ENCODE measurements around the gene G6PC3. TPM values are rescaled to one million over a fixed set of nuclear protein-coding genes. Genes with fewer than 3 reads are reported as not detected.

The G6PC3 gene
- total RNA-seq, 2 experiments from 2014 or later: 20.2 to 20.7 TPM

DNA sequence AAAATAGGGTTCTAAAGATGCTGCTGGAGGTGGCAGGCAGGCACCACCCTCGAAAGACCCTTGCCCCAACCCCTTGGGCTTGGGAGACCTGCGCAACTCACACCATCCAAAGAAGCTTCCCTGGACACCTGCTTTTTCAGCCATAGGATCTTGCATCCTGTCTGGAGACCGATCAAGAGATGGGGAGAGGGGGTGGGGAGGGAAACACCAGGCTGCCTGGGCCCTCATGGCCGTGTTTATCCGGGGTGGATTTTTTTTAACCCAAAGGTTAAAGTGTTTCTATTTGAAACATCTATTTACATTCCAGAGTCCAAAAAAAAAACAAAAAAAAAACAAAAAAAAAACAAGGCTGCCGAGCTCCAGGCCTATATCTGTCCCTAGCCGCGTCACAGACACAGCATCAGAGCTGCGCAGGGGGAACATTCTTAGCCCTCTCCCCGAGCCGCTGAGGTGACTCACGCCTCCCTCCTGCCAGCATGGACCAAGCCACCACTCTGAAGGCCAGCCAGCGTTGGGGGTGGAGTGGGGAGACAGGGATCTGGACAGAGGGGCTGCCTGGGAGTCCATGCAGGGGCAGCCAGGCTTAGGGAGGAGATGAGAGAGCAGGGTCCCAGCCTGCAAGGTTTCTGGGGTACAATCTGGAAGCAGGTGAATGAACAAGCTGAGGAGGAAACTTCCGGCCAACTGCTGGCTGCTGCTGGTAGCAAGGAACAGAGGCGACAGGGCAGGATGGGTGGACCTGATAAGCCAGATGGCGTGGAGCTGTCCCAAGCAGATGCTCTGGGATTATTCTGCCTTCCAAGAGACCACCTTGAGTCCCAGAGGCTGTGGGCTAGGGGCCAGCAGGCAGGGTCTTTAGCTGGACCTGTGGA, 38.1 kb downstream of the G6PC3 start:
- Mint-ChIP-seq H3K4me3 (no peak overlapping the region), H3K9me3 (no peaks in the 10 kb centered on the region), H3K36me3 (ENCODE audit: low read depth) (no peaks in the 10 kb centered on the region), H3K27me3 (no peaks in the 10 kb centered on the region), H3K4me1 (ENCODE audit: low read depth) (peaks cover 9% of the 10 kb centered on the region), H3K27ac (no peak overlapping the region)
- intact Hi-C loops (cut with micrococcal nuclease): no loop called here
- ATAC-seq (no peak), DNase-seq (no peak)
- ChIA-PET POLR2A (interaction anchor here (1.3 kb wide), 1 partner anchor 15 kb away, joined by 4 read pairs; the partner anchor contains the start of gene HDAC5), CTCF (no interaction called here)
- TF ChIP-seq, protein P1, sequence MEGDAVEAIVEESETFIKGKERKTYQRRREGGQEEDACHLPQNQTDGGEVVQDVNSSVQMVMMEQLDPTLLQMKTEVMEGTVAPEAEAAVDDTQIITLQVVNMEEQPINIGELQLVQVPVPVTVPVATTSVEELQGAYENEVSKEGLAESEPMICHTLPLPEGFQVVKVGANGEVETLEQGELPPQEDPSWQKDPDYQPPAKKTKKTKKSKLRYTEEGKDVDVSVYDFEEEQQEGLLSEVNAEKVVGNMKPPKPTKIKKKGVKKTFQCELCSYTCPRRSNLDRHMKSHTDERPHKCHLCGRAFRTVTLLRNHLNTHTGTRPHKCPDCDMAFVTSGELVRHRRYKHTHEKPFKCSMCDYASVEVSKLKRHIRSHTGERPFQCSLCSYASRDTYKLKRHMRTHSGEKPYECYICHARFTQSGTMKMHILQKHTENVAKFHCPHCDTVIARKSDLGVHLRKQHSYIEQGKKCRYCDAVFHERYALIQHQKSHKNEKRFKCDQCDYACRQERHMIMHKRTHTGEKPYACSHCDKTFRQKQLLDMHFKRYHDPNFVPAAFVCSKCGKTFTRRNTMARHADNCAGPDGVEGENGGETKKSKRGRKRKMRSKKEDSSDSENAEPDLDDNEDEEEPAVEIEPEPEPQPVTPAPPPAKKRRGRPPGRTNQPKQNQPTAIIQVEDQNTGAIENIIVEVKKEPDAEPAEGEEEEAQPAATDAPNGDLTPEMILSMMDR (IDR thresholded peaks at IDR 0.05): no peak

DNA sequence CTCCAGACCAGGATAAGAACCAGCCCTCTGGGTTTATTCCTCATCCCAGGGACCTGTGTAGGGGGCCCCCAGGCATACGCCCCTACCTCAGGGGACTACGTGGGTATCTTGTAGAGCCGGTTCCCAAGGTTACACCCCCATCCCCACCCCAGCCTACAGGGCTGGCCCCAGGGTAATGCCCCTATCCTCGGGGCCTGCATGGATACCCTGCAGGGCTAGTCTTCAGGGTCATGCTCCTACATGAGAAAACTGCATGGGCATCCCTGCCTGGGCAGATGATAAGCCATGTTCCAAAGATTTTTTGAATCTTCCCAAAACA, 38.7 kb downstream of the G6PC3 start:
- Mint-ChIP-seq H3K9me3 (no peaks in the 10 kb centered on the region), H3K27me3 (no peaks in the 10 kb centered on the region), H3K36me3 (ENCODE audit: low read depth) (no peaks in the 10 kb centered on the region), H3K4me3 (no peak overlapping the region), H3K4me1 (ENCODE audit: low read depth) (peaks cover 9% of the 10 kb centered on the region), H3K27ac (no peak overlapping the region)
- TF ChIP-seq, protein P1 (IDR thresholded peaks at IDR 0.05): no peak
- DNase-seq (no peak), ATAC-seq (no peak)
- ChIA-PET CTCF (no interaction called here), POLR2A (no interaction called here)
- intact Hi-C loops (cut with micrococcal nuclease): no loop called here

DNA sequence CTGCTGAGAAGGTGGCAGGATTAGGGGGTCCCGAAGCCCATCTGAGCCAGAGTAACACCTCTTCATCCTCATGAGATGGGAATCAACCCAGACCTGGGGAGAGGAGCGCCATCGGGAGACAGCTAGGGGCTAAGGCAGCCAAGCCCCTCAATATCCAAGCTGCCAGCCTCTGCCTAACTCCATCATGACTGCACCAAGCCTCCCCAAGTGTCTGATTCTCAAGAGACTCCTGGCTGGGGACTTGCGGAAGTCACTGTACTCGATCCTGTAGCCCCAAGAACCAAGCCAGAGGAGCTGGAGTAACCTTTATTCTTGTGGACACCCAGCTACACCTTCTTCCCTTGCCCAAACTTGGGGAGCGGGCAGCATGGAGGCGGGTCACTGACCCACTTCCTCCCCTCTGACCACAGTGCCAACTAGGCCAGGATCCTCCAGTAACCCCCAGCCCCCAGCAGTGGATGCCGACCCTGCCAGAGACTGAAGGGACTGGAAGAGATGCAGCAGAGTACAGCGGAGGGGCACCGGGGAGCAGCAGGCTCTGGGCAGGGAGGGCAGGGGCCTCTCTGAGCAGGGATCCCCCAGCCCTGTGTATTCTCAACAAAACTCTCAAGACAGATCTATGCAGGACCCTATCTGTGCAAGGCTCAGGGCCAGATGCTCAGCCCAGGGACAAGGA, 39.6 kb downstream of the G6PC3 start:
- POLR2A ChIA-PET: no interaction called here
- H3K4me1 Mint-ChIP-seq (ENCODE audit: low read depth): peaks cover 9% of the 10 kb centered on the region
- H3K4me3 Mint-ChIP-seq: no peak overlapping the region
- CTCF ChIA-PET: interaction anchor here (1.5 kb wide), 1 partner anchor 13 kb away, joined by 4 read pairs; the partner anchor contains the start of gene HDAC5
- TF ChIP-seq, protein P1 (IDR thresholded peaks at IDR 0.05): no peak
- intact Hi-C loops (cut with micrococcal nuclease): no loop called here
- ATAC-seq (no peak), DNase-seq (no peak)
- H3K27me3 Mint-ChIP-seq: no peaks in the 10 kb centered on the region
- no peaks in the 10 kb centered on the region for H3K9me3 Mint-ChIP-seq
- no peaks in the 10 kb centered on the region for H3K36me3 Mint-ChIP-seq (ENCODE audit: low read depth)
- H3K27ac Mint-ChIP-seq: no peak overlapping the region

DNA sequence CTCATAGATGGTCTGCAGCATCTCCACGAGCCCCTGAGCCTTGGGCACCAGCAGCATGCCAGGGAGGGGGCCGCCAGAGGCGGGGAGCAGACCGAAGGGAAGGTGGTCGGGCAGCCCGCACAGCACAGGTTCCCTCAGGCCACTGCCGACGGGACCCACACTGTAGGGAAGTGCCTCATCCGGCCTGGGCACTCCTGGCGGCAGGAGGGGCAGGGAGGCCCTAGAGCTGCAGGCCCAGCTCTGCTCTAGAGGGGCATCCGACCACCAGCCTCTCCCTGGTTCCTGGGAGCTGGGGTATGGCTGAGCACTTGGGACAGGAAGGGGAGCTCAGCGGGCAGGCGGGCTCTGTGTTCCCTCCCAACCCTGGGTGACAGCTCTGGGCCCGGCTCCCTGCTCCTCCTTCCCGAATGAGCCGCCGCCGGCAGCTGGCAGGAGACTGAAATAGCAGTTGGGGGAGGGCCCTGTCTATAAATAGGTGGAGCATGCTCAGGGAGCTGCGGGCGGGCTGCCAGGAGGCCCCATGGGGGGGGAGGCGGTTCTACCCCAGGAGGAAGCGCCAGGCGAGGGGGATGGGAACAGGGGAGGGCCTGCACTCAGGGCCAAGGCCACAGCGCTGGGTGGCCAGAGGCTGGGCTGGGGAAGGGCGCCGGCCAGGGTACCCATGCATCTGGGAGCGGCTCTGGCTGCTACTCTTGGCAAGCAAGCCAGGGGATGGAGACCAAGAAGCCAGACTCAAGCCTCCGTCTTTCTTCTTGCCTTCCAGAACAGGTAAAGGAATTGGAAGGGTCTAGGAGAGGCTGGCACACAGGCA, 40.5 kb downstream of the G6PC3 start:
- intact Hi-C loops (cut with micrococcal nuclease): no loop called here
- TF ChIP-seq, protein P1 (IDR thresholded peaks at IDR 0.05): no peak
- H3K27ac Mint-ChIP-seq: no peak overlapping the region
- ChIA-PET CTCF (interaction anchor here (0.7 to 1.5 kb wide), 5 partner anchors 11 to 57 kb away, joined by 3 to 5 read pairs (median 4); partner anchors contain the start of gene HDAC5), POLR2A (interaction anchor here (0.7 to 1.9 kb wide), 3 partner anchors 9 to 99 kb away, joined by 3 to 7 read pairs (median 3); no protein-coding TSS in a partner anchor)
- peak overlapping the region; percentile 57 for H3K4me3 Mint-ChIP-seq
- no peaks in the 10 kb centered on the region for H3K36me3 Mint-ChIP-seq (ENCODE audit: low read depth)
- peak; percentile 93 for ATAC-seq
- no peaks in the 10 kb centered on the region for H3K9me3 Mint-ChIP-seq
- peaks cover 9% of the 10 kb centered on the region for H3K4me1 Mint-ChIP-seq (ENCODE audit: low read depth)
- H3K27me3 Mint-ChIP-seq: no peaks in the 10 kb centered on the region
- peak; percentile 86 for DNase-seq

Data from activated CD8-positive, alpha-beta T cell treated with anti-CD3 and anti-CD28 coated beads for 36 hours (primary cell).